GM12864 (cell line): Measurements from ENCODE around the gene EDN1.

Experiments
- DNase-seq: peaks from one replicate; pipeline ENCODE4 v3.0.0-alpha.2; 2011; ENCODE audit warnings: low read depth
- H3K4me3 ChIP-seq: 2 replicates; pipeline ENCODE4 v1.5.1; 2011; ENCODE audit warnings: mild to moderate bottlenecking, low read depth, low read length, control low read depth
- CTCF ChIP-seq: IDR thresholded peaks from 2 replicates; pipeline ENCODE4 v1.5.1; 2011; ENCODE audit warnings: low read depth, mild to moderate bottlenecking, moderate library complexity, low read length, control low read depth, inconsistent platforms; ENCODE audit errors: missing control alignments

Gene EDN1

GRCh38 chr6:12344961-12345693 is 55.0 kb downstream of the EDN1 start:
- no peak for TF ChIP-seq CTCF
- H3K4me3 ChIP-seq: no peak overlapping the region
- DNase-seq: no peak

GRCh38 chr6:12345694-12346058 is 55.5 kb downstream of the EDN1 start:
- no peak for TF ChIP-seq CTCF
- H3K4me3 ChIP-seq: no peak overlapping the region
- no peak for DNase-seq
